HG03025 (cell line): ENCODE measurements around the gene RGS17.
"Not testable (repeated sequence)": the region's sequence is repeated elsewhere in the genome, so short reads cannot be mapped to it uniquely, and the experiment has no call there.

ENCODE experiments used
- ATAC-seq: cut with Tn5 transposase; IDR thresholded peaks from one replicate; pipeline ENCODE4 v1.9.1; 2021; ENCODE audit warnings: mild to moderate bottlenecking, moderate library complexity; ENCODE audit not compliant: unreplicated experiment, low FRiP score

The RGS17 gene

DNA sequence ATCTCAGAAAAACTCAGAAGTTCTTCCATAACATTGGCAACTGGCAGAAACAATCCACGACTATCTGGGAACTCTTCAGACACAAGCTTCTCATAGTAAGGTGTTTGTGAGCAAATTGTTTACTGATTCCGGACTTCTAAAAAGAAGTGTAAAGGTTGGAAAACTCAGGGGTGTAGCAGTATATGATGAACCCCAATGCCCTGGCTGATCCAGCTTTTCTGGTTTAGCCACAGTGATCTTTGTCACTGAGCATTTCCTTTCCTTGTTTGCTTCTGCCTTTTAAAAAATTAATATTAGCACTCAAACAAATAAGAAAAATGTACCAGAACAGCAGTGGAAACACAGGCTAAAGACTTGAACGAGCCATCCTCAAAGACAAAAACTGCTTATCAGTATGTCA is 4.9 kb downstream of the RGS17 start:
- ATAC-seq: no peak

DNA sequence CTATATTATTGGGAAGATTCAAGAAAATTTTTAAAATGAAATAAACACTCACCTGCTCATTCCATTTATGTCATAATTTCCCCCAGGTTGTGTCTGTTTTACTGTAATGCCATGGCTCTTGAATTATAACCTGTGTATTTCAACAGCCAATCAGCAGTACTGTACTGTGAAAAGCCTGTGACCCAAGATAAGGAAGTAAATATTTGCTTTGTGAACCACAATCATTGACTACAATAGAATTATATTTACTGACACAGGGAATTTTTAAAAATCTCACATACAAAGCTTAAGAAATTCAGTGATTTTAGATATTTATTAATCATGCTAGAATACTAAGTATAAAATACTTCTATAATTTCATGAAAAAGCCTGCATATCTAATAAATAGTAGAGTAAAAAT is 6.0 kb downstream of the RGS17 start:
- no peak for ATAC-seq

DNA sequence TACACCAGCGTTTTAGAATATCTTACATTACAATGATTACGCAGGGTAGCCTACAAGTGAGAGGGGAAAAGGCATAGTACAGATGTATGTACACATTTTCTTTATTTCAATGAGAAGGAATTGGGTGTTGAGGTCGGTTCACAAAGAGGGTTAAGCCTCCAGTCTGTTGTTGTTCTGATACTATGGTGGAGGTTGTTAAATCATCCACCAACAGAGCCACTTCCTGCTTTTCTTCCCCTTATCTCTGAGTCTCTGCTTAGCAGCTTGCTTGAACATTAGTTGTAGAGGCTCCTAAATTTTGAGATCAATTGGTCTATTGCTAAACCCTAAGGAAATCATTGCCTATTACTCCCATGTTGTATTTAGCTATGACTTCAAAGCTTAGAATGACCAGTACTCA is 7.3 kb downstream of the RGS17 start:
- ATAC-seq: no peak

DNA sequence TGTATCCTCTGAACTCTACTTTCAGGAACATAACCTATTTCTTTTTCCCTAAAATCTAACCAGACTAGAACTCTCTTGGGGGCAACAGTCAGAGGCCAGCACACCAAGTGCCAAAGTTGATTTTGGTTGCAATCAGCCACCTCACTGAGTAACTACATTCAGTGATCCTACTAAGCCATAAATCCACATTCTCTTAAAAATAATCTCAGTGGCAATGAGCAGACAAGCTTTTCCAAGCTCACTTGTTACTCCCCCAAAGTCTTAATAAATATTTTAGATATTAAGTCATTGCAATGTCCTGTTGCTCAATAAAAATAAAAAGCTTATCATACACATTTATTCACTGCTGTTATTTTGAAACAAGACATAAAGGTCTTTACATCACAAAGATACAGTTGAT is 9.8 kb downstream of the RGS17 start:
- no peak for ATAC-seq

DNA sequence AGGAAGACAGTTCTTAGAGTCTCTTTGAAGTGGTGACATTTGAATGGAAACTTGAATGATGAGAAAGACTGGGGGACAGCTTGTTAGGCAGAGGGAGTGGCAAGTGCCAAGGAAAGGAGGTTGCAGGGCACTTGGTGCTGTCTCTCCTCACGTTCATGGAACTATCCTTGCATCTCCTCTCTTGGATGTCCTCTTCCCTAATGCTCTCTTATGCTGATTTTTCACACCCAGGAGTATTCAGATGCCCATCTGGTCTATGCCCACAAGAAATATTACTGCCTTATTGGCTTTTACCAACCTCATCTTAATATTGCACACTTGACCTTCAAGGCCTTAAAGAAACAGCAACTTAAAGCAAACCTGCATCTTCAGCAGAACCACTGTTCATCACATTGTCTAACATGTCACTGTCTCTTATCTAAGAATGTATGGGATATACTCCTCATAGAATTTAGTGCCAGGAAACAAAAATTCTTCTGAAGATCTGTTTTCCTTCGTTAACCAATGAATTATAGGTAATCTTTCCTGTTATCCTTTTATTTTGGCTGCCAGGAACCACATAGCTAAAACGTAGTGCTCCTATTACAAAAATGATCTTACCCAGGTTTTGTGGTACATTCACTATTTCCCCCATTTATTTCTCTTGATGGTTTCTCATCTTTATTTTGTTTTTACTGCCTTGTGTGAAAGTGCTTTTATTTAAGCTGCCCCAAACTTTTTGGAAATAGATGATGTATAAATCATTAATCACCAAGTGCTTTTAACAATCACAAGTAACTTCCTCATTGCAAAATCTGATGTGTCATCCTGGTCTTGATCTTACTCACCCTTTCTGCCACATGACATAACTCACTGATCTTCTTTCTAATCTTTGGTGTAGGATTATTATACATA is 12.8 kb downstream of the RGS17 start:
- ATAC-seq: peak; percentile 91

DNA sequence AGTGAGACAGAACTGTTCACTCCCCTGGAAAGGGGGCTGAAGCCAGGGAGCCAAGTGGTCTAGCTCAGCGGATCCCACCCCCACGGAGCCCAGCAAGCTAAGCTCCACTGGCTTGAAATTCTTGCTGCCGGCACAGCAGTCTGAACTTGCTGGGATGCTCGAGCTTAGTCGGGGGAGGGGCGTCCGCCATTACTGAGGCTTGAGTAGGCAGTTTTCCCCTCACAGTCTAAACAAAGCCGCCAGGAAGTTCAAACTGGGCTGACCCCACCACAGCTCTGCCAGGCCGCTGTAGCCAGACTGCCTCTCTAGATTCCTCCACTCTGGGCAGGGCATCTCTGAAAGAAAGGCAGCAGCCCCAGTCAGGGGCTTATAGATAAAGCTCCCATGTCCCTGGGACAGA is 20.0 kb downstream of the RGS17 start:
- not testable (repeated sequence) for ATAC-seq

DNA sequence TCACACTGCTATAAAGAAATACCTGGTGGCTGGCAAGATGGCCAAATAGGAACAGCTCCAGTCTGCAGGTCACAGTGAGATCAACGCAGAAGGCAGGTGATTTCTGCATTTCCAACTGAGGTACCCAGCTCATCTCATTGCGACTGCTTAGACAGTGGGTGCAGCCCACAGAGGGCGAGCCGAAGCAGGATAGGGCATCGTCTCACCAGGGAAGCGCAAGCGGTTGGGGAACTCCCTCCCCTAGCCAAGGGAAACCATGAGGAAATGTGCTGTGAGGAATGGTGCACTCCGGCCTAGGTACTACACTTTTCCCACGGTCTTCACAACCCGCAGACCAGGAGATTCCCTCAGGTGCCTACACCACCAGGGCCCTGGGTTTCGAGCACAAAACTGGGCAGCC is 20.5 kb downstream of the RGS17 start:
- ATAC-seq: not testable (repeated sequence)

DNA sequence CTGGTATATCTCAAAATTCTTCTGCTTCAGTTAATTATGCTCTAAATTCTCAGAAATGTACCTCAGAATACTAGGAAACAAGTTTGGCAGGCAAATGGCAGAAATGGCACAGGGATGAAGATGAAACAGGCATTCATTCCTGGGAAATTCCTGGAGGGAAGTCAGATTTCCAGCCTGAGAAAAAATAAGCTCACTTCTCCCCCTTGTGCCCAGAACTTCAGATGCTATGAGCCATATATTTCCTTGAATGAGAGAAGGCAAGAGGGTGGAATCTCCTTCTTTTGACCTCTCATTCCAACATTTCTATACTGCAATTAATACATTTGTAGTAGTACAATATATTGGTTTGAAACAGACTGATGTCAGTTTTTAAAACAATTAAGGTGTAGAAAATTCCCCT is 22.8 kb downstream of the RGS17 start:
- ATAC-seq: no peak

DNA sequence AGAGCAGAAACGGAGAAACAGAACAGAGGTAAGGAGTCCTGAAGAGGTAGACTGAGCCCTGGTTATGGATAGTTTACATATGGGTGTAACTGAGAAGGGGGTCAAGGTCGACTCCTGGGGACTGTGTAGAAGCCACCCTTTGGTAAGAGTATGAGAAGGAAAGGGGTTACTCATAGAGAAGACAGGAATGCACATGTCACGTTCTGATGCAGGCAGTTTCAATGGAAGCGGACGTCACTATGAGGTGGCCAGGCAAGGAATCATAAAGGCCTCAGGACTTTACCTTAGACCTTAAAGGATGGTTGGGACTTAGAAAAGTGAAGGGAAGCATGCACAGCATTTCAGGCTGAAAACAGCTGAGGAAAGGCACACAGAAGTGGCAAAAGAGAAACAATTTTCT is 25.1 kb downstream of the RGS17 start:
- ATAC-seq: no peak

DNA sequence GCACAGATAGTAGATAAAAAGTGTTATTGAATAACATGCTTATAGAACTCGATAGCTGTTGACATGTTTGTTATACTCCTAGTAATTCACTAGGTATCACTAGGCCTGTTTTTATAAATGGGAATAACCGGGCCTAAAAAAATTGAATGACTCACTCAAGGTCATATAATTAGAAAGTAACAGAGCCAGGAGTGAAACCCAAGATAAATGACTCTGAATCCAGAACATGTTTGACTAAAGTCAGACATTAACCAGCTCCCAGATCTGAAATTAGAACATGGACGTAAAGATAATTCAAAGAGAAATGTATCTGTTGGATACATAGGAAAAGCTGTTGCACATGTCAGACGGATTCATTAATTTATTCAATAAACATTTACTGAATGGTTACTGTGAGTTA is 26.9 kb downstream of the RGS17 start:
- ATAC-seq: no peak

DNA sequence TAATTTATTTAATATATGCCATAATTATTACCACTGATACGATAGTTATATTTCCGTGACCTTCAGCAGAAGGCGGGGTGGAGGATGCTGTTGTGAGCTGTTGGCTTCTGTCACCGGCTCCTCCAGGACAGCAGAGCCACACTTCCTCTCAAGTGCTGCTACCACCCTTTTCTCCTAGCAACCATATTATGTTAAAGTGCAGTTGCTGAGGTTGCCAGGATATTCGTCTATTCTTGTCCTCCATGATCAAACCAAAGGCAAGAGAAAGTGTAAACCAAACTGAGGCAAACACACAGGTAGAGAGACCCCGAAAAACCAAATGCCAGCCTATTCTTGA is 27.8 kb downstream of the RGS17 start:
- ATAC-seq: no peak

DNA sequence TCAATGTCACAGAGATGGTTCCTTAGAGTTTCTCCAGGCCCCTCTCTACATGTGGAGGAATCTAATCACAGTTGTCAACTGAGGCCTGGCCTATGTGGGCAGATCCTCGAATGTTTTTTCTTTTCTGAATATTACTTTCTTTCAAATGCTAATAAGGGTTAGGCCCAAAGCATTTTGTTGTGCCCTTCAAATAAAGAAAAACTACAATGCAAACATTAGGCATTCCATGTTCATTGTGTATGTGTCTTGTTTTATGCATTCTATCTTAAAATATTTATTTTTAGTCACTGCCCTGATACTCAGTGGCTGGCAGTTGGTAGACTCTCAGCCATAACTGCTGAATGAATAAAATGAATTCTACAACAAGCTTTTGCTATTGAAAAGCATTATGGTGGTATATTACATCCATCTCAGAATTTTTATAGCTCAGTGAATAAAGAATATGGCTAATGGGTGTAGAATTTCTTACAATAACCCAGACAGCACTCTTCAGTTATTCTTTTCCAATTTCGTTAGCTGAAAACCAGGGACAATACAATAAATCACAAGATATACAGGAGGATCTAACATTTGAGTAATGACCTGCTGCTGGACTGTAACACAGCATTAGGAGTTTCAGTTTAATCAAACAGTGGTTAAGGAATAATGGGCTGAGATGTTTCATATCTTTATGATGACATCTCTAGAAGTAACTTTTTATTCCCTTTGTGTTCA is 28.3 kb downstream of the RGS17 start:
- no peak for ATAC-seq

DNA sequence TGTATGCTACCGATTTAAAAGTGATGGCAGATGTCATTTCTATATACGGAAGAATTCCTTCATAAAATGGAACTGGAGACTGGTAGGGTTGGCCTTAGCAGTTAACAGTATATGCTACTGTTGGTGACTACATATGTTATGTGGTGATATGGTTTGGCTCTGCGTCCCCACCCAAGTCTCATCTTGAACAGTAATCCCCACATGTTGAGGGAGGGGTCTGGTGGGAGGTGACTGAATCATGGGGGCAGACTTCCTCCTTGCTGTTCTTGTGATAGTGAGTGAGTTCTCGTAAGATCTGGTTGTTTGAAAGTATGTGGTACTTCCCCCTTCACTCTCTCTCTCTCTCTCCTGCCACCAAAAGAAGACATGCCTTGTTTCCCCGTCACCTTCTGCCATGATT is 29.6 kb downstream of the RGS17 start:
- ATAC-seq: no peak

DNA sequence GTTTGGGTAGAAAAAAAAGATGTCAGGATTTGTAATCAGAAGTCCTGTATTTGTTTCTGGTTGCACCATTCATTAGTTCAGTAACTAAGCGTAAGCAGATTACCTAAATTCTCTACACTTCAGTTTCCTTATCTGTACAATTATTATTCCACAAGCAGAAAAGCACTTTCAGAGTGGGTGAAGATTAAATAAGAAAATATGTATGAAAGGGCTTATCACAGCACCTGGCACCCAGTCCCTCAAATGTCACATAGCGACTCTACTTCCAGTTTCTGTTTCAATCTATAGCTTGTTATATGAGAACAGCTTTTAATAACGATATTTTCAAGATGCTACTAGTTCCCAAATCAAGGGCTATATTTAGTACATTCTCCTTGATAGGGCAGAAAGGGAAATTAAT is 31.4 kb downstream of the RGS17 start:
- peak; percentile 70 for ATAC-seq

DNA sequence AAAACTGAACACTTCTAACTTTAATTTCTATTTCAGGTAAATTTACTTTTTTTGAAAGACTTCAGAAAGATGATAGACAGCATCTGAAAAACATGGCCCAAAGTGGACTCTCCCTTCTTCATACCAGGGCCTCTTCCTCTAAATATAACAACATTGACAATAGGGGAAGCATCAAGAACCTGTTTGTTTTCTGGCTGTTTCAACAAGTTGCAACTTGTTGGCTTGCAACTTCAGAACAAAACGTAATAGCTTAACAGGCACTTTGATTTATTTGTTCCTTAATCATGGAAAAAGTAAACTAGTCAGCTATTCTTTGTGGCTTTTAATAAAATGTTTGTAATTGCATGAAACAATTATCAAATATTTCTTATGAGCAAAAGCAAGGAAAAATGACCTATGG is 34.3 kb downstream of the RGS17 start:
- ATAC-seq: no peak

DNA sequence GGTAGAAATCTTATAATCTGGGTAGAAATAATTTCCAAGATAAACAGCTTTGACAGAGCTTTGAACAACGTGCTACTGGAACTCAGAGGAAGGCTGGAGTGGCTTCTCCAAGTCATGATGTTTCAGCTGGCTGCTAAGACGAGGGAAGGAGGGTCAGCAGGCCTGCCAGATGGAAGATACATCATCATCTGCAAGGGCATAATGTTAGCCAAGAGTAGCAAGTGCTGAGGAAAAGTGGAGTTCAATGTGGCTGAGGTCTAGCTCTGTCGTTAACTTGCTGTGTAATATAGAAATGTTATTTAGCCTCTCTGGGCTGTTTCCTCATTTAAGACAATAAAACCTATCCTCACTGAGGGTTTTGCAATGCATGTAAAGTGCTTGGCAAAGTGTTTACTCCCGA is 35.1 kb downstream of the RGS17 start:
- ATAC-seq: no peak

DNA sequence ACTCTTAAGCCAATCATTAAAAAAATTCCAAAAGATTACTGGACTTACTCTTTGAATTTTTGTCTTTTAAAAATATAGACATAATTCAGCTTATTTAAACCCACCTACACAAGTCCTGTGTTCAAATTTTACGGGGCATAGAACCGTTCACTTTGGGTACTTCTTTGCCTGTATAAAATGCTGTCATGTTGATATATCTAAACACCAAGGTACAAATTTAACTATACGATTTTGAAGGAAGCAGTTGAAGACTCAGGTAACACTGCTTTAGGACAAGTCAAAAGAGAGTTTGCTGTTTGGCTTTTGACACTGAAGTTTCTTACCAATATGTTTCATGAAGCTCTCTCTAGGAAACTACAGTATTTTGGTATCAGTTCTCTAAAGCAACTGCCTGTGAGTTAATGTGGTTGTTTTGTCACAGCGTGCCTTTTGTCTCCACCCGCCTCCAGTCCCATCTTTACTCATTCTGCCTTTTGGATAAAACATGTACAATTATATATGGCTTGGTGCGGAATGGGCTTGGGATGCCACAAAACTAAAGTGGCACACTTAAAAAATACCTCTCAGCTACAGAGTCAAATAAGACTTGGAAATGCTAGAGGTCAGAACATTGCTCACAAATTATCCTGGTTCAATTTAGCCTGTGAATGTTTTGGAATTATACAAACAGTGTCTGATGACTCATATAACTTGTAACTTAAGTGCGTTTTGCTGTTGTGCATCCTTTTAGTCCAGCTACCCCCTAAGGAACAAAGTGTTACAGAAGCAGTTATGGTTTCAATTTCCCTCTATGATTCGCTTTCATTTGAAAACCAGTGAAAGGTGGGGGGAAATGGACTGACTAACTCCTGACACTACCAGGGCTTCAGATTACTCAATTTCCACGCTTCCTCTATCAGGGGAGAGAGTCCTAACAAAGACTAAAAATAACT is 38.7 kb downstream of the RGS17 start:
- ATAC-seq: peak; percentile 97

DNA sequence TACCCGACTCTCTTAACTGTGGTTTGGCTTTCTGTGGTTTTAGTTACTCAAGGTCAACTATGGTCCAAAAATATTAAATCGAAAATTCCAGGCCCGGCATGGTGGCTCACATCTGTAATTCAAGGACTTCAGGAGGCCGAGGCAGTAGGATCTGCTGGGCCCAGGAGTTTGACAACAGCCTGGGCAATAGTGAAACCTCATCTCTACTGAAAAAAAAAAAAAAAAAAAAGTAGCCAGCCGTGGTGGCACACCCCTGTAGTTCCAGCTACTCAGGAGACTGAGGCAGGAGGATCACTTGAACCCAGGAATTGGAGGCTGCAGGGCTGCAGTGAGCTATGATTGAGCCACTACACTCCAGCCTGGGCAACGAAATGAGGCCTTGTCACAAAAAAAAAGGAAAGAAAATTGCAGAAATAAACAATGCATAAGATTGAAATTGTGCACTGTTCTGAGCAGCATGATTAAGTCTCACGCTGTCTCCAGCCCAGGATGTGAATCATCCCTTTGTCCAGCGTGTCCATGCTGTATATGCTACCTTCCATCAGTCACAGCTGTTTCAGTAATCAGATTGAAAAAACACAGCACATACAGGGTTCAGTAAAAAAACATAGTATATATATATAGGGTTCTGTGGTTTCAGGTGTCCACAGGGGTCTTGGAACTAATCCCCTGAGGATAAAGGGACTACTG is 40.7 kb downstream of the RGS17 start:
- ATAC-seq: no peak

DNA sequence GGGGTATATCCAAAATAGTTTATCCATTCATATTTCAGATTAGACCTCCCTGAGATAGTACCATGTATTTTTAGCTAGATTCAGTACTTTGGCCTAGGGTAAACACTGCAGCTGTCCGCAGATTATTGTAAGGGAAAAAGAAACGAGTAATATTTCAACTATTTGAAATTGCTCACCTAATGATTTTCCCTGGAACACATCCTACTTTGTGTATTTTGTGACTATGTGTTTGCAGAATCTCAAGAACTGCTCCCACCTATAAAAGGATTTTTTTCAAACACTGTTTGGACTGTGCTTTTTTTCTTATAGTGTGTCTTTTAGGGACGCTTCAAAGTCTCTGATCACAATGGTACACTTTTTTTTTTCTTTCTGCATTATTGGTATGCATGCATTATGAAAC is 42.3 kb downstream of the RGS17 start:
- ATAC-seq: no peak

DNA sequence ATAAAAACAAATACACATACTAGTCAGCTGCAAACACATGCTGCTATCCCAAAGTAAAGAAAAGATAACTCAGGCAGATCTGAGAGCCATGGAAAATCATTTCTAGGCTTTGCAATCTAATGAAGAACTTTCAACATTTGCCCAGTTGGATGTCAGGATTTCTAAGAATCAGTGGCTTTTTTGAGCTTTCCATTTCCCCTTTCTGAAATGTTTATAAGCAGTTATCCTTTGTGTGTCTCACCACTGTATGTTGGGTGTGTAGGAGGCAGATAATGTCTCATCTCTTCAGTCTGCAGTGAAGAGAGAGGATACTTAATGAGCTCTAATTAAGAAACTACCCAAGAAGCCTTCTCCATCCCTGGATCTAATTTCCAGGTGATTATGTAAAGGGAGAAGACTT is 43.6 kb downstream of the RGS17 start:
- no peak for ATAC-seq
